OCI-LY3 (cell line): ENCODE measurements around the gene PTPRH.
A peak's percentile ranks its signal among the peaks of the same experiment; 100 is the strongest.

Experiments
- H2AFZ ChIP-seq: fragments of 200-600, 300-600 bp; shearing (Covaris generic); 2 replicates; pipeline ENCODE4 v1.6.0; 2014; ENCODE audit warnings: antibody characterized with exemption, low read depth, low read length
- H3K27ac ChIP-seq: fragments of 200-600, 300-600 bp; sonication (generic); 2 replicates; pipeline ENCODE4 v1.5.1; 2014; ENCODE audit warnings: mild to moderate bottlenecking, low read length, moderate library complexity, mixed read lengths
- H3K27me3 ChIP-seq: fragments of 200-600, 300-600 bp; sonication (generic); 2 replicates; pipeline ENCODE4 v1.6.1; 2014; ENCODE audit warnings: low read depth, low read length, mixed read lengths
- H3K36me3 ChIP-seq: fragments of 200-600, 300-600 bp; sonication (generic); replicated peaks from 2 replicates; pipeline ENCODE3; 2014; ENCODE audit warnings: low read depth, low read length, mixed read lengths
- H3K4me1 ChIP-seq: fragments of 300-600, 200-600 bp; sonication (generic); 2 replicates; pipeline ENCODE4 v1.6.1; 2014; ENCODE audit warnings: low read length, mixed read lengths
- H3K4me2 ChIP-seq: fragments of 200-600, 300-600 bp; sonication (generic); 2 replicates; pipeline ENCODE4 v1.6.1; 2014; ENCODE audit warnings: low read length, mixed read lengths
- H3K4me3 ChIP-seq: fragments of 300-600, 200-600 bp; sonication (generic); 2 replicates; pipeline ENCODE4 v1.5.1; 2014; ENCODE audit warnings: antibody characterized with exemption, mild to moderate bottlenecking, low read length, moderate library complexity
- H3K79me2 ChIP-seq: fragments of 300-600, 200-600 bp; shearing (Covaris generic); 2 replicates; pipeline ENCODE4 v1.6.1; 2014; ENCODE audit warnings: mild to moderate bottlenecking, low read length, mixed read lengths
- H3K9ac ChIP-seq: fragments of 300-600, 200-600 bp; shearing (Covaris generic); 2 replicates; pipeline ENCODE4 v1.6.0; 2014; ENCODE audit warnings: mild to moderate bottlenecking, low read length, moderate library complexity
- H3K9me3 ChIP-seq: fragments of 200-600, 300-600 bp; shearing (Covaris generic); 2 replicates; pipeline ENCODE4 v1.6.1; 2014; ENCODE audit warnings: low read length, mixed read lengths; ENCODE audit not compliant: insufficient read depth
- H4K20me1 ChIP-seq: fragments of 200-600, 300-600 bp; sonication (generic); 2 replicates; pipeline ENCODE4 v1.6.1; 2016; ENCODE audit warnings: low read length, mixed read lengths; ENCODE audit not compliant: insufficient read depth
- EZH2phosphoT487 ChIP-seq: fragments of 200-600 bp; shearing (Covaris generic); IDR thresholded peaks from 2 replicates; pipeline ENCODE4 v1.6.1; 2018; ENCODE audit warnings: antibody characterized with exemption, mixed run types, low read depth
- TF ChIP-seq, protein P1 (sequence below): fragments of 200-600, 300-600 bp; sonication (generic); IDR thresholded peaks from 2 replicates; pipeline ENCODE4 v1.5.1; 2014; ENCODE audit warnings: antibody characterized with exemption, low read length, low read depth

PTPRH gene

GRCh38 chr19:55253842-55254624 is 44.7 kb upstream of the PTPRH start:
- H3K27ac ChIP-seq, result peak overlapping the region; percentile 99
- peaks cover 49% of the 10 kb centered on the region for H3K4me1 ChIP-seq
- peaks cover 98% of the 10 kb centered on the region for H3K79me2 ChIP-seq
- peak overlapping the region; percentile 97 for H3K4me3 ChIP-seq
- no peaks in the 10 kb centered on the region for H3K9me3 ChIP-seq
- peaks cover 67% of the 10 kb centered on the region for H4K20me1 ChIP-seq
- H2AFZ ChIP-seq, result no peak overlapping the region
- H3K36me3 ChIP-seq, result peaks cover 66% of the 10 kb centered on the region
- H3K27me3 ChIP-seq, result no peaks in the 10 kb centered on the region
- TF ChIP-seq, protein P1, sequence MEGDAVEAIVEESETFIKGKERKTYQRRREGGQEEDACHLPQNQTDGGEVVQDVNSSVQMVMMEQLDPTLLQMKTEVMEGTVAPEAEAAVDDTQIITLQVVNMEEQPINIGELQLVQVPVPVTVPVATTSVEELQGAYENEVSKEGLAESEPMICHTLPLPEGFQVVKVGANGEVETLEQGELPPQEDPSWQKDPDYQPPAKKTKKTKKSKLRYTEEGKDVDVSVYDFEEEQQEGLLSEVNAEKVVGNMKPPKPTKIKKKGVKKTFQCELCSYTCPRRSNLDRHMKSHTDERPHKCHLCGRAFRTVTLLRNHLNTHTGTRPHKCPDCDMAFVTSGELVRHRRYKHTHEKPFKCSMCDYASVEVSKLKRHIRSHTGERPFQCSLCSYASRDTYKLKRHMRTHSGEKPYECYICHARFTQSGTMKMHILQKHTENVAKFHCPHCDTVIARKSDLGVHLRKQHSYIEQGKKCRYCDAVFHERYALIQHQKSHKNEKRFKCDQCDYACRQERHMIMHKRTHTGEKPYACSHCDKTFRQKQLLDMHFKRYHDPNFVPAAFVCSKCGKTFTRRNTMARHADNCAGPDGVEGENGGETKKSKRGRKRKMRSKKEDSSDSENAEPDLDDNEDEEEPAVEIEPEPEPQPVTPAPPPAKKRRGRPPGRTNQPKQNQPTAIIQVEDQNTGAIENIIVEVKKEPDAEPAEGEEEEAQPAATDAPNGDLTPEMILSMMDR, result peak; percentile 14; the same call in 1 of the 2 replicates
- no peak for TF ChIP-seq EZH2phosphoT487
- H3K4me2 ChIP-seq, result peak overlapping the region; percentile 100
- peak overlapping the region; percentile 99 for H3K9ac ChIP-seq

- H3K4me3 ChIP-seq, result peak overlapping the region; percentile 97
- no peak overlapping the region for H2AFZ ChIP-seq
- peak overlapping the region; percentile 99 for H3K9ac ChIP-seq
- TF ChIP-seq EZH2phosphoT487, result no peak
- TF ChIP-seq, protein P1, result no peak
- no peaks in the 10 kb centered on the region for H3K27me3 ChIP-seq
- H3K27ac ChIP-seq, result peak overlapping the region; percentile 99
- peak overlapping the region; percentile 100 for H3K4me2 ChIP-seq
- H3K36me3 ChIP-seq, result peaks cover 76% of the 10 kb centered on the region
- no peaks in the 10 kb centered on the region for H3K9me3 ChIP-seq
- H3K4me1 ChIP-seq, result peaks cover 49% of the 10 kb centered on the region
- peaks cover 100% of the 10 kb centered on the region for H3K79me2 ChIP-seq
- peaks cover 76% of the 10 kb centered on the region for H4K20me1 ChIP-seq
These were observed 43.7 kb upstream of the PTPRH start for GRCh38 chr19:55252760-55253663.

DNA sequence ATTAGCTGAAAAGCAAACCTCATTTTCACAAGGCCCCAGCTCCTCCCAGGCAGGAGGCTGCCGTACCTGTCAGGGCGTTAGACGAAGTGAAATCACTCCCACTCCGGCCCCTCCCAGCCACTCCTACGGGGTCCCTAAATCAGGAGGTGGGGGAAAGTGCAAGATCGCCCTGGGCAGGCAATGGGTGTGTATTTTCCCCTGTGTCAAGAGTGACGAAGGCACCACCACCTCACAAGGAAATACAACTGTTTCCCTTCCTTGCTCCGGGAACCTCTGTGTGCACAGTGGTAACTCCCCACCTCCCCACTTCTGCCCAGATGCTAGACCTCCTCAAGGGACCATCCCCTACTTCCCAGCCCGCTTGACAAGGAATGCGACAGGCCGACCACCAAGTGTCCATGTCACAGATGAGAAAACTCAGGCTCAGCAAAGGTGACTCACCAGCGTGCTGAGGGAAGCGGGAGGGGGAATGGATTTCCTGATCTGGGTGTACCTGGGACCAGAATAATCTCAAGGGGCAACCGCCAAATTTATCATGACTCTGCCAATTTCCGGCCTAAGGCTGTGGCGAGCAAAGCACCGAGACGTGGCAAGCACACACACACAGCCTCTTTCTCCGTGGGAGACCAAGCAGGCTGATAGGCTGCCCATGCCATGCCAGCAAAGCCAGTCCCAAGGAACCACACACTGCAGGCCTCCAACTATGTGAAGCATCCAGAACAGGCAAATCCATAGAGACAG is 42.2 kb upstream of the PTPRH start:
- Histone ChIP-seq H3K79me2 (peaks cover 100% of the 10 kb centered on the region), H3K9ac (peak overlapping the region; percentile 32; the same call in 1 of the 2 replicates), H2AFZ (no peak overlapping the region), H3K27ac (peak overlapping the region; percentile 48), H3K4me1 (peaks cover 46% of the 10 kb centered on the region), H3K36me3 (peaks cover 75% of the 10 kb centered on the region), H3K27me3 (no peaks in the 10 kb centered on the region), H3K4me3 (peak overlapping the region; percentile 31; the same call in 1 of the 2 replicates), H3K9me3 (no peaks in the 10 kb centered on the region), H4K20me1 (peaks cover 76% of the 10 kb centered on the region), H3K4me2 (peak overlapping the region; percentile 62)
- TF ChIP-seq, protein P1, result no peak
- TF ChIP-seq EZH2phosphoT487, result no peak
